BJ (cell line): ENCODE measurements around the gene PTPRG. TPM values are rescaled to one million over a fixed set of nuclear protein-coding genes. Genes with fewer than 3 reads are reported as not detected.
"Not testable (repeated sequence)": the region's sequence is repeated elsewhere in the genome, so short reads cannot be mapped to it uniquely, and the experiment has no call there.

Experiments
- CTCF ChIA-PET: fragments of 350-600 bp; formaldehyde crosslinking; extraction: SDS; loops from one replicate; lab custom pipeline; 2021; ENCODE audit warnings: antibody characterized with exemption, inconsistent platforms; lab: Yijun Ruan, JAX
- POLR2A ChIA-PET: fragments of 300-600 bp; sonication (Branson Sonifier 250); formaldehyde crosslinking; extraction: SDS; loops from one replicate; lab custom pipeline; 2021; ENCODE audit warnings: antibody characterized with exemption; lab: Charles Lee
- DNase-seq: peaks from one replicate; pipeline ENCODE4 v3.0.0-alpha.2; 2011; ENCODE audit warnings: low read depth
- H3K27me3 ChIP-seq: 2 replicates; pipeline ENCODE4 v1.6.0; 2011; ENCODE audit warnings: low read length; ENCODE audit not compliant: control insufficient read depth, insufficient read depth
- H3K36me3 ChIP-seq: 2 replicates; pipeline ENCODE4 v1.5.1; 2011; ENCODE audit warnings: low read length; ENCODE audit not compliant: control insufficient read depth, insufficient read depth
- H3K4me3 ChIP-seq: 2 replicates; pipeline ENCODE4 v1.5.1; 2011; ENCODE audit warnings: low read depth, mild to moderate bottlenecking, control low read depth, low read length
- CTCF ChIP-seq: IDR thresholded peaks from 2 replicates; pipeline ENCODE4 v1.5.1; 2011; ENCODE audit warnings: low read depth, mild to moderate bottlenecking, control low read depth, inconsistent platforms, low read length, moderate library complexity; ENCODE audit not compliant: insufficient read depth
- polyA plus RNA-seq: library from polyadenylated mRNA; depleted of rRNA; stranded (reverse); fragments of >200 nt; gene quantifications from 2 replicates; pipeline ENCODE4 v1.2.3, GENCODE V29; 2011

PTPRG gene
- polyA plus RNA-seq, 1 experiment = 20.8 TPM

GRCh38 chr3:61687663-61688306 is 126.4 kb downstream of the PTPRG start:
- Histone ChIP-seq H3K36me3 (no peaks in the 10 kb centered on the region), H3K4me3 (no peak overlapping the region), H3K27me3 (no peaks in the 10 kb centered on the region)
- ChIA-PET CTCF (interaction anchor here (1.2 to 2.6 kb wide), 2 partner anchors 13 to 123 kb away, joined by 4 to 7 read pairs; no protein-coding TSS in a partner anchor), POLR2A (no interaction called here)
- DNase-seq = no peak
- TF ChIP-seq CTCF = no peak

DNA sequence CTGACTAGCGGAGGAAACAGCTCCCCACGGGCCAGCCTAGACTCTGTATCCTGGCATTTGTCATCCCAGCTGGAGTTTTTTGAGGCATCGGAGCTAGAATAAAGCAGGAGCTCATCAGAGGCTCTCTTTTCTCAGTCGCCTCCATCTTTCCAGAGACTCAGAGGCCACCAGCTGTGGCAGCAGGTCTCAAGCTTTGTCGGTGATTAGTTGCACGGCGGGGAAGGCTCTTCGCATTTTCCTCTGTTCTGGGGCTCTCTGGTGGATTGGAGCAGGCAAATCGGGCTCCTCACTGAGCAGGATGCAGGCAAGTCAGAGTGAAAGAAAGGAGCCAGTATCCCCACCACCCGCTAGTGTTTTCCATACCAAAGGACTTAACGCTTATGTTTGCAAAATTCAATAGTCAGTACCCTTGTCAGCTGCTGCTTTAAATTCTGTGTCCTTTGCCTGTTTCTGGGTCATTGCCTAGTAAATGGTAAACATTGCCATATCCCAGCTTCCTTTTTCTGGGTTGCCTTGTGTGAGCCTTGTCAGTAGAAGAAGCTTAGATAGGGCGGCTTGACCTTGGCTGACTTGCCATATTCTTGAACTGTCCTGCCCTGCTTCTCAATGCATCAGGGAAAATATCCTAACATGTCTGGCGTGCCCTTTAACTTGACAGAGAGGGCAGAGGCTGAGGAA is 127.1 kb downstream of the PTPRG start:
- no peaks in the 10 kb centered on the region for H3K27me3 ChIP-seq
- no peaks in the 10 kb centered on the region for H3K36me3 ChIP-seq
- POLR2A ChIA-PET = no interaction called here
- no peak for DNase-seq
- TF ChIP-seq CTCF = no peak
- no peak overlapping the region for H3K4me3 ChIP-seq
- CTCF ChIA-PET = interaction anchor here (1.2 to 2.6 kb wide), 2 partner anchors 12 to 124 kb away, joined by 4 to 7 read pairs; no protein-coding TSS in a partner anchor

DNA sequence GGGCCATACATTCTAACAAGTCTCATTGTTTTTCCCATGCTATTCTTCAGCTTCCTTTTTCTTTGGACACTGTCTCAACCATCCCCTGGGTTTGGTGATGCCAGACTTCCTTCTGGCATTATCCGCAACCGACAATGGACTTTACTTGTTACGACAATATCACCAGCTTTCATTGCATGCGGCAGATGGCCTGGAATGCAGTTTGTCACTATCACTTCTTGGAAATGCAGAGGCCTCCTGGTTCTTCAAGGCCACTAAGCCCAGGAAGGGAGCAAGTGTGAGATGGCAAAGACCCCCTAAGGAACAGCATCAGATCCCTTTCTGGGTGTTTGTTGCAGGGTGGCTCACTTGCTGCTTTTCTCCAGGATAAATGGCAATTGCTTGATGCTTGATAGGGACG is 128.6 kb downstream of the PTPRG start:
- Histone ChIP-seq H3K36me3 (no peaks in the 10 kb centered on the region), H3K4me3 (no peak overlapping the region), H3K27me3 (no peaks in the 10 kb centered on the region)
- POLR2A ChIA-PET = interaction anchor here (0.6 kb wide), 1 partner anchor 72 kb away, joined by 3 read pairs; no protein-coding TSS in a partner anchor
- no peak for DNase-seq
- CTCF ChIA-PET = interaction anchor here (1.4 to 2.6 kb wide), 2 partner anchors 11 to 125 kb away, joined by 3 to 7 read pairs; no protein-coding TSS in a partner anchor
- TF ChIP-seq CTCF = no peak

DNA sequence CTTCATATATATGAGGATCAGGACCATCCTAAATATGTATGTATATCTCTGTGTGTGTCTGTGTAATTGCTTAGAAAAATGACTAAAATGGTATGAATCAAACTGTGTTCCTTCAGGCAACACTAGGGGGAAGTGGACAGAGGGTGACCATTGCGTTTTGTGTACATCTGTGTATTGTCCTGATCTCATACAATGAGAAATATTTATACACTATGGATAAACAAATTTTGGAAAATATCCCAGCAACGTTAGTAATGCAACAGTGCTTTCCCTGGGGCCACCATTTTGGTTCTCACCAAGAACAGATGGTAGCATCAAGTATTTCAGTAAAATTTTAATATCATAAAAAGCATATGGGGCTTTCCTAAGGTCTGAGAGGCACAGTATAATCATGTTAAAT is 130.1 kb downstream of the PTPRG start:
- no peaks in the 10 kb centered on the region for H3K36me3 ChIP-seq
- ChIA-PET POLR2A (no interaction called here), CTCF (no interaction called here)
- no peak overlapping the region for H3K4me3 ChIP-seq
- no peak for TF ChIP-seq CTCF
- no peaks in the 10 kb centered on the region for H3K27me3 ChIP-seq
- no peak for DNase-seq

GRCh38 chr3:61697301-61697700 is 135.9 kb downstream of the PTPRG start:
- no peak for TF ChIP-seq CTCF
- Histone ChIP-seq H3K27me3 (no peaks in the 10 kb centered on the region), H3K4me3 (no peak overlapping the region), H3K36me3 (no peaks in the 10 kb centered on the region)
- CTCF ChIA-PET = interaction anchor here (0.8 kb wide), 1 partner anchor 133 kb away, joined by 3 read pairs; no protein-coding TSS in a partner anchor
- DNase-seq = no peak
- POLR2A ChIA-PET = no interaction called here

DNA sequence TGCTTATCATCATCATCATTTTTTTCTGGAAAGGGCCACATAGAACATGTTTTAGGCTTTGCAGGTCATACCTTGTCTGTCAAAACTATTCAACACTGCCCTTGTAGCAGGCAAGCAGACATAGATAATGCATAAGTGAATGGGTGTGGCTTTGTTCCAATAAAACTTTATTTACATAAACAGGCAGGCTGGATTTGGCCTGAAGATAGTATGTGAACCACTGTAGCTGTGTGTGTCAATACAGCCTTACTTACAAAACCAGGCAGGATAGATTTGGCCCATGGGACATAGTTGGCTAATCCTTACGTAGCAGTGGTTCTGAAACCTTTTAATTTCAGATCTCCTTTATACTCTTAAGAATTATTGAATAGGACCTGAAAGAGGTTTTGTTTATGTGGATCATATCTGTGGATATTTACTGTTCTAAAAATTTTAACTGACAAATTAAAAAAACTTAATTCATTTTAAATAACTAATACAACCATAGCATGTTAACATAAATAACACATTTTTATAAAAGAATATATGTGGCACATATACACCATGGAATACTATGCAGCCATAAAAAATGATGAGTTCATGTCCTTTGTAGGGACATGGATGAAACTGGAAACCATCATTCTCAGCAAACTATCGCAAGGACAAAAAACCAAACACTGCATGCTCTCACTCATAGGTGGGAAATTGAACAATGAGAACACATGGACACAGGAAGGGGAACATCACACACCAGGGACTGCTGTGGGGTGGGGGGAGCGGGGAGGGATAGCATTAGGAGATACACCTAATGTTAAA is 137.1 kb downstream of the PTPRG start:
- POLR2A ChIA-PET, H3K27me3 ChIP-seq, DNase-seq, CTCF ChIA-PET, H3K4me3 ChIP-seq, H3K36me3 ChIP-seq: not testable (repeated sequence)
